GM08714 (cell line): ENCODE measurements around the gene KCNG2.
A peak's percentile ranks its signal among the peaks of the same experiment; 100 is the strongest.
"Not testable (repeated sequence)": the region's sequence is repeated elsewhere in the genome, so short reads cannot be mapped to it uniquely, and the experiment has no call there.

Experiments used
- H3K4me3 ChIP-seq: fragments of 200-500 bp; sonication (Bioruptor generic); 2 replicates; pipeline ENCODE4 v1.5.1; 2014; ENCODE audit warnings: mild to moderate bottlenecking, low read length, inconsistent platforms
- ZNF274 ChIP-seq: IDR thresholded peaks from 2 replicates; pipeline ENCODE4 v1.6.1; 2012; ENCODE audit warnings: mild to moderate bottlenecking, low read depth, low read length

KCNG2 gene, protein sequence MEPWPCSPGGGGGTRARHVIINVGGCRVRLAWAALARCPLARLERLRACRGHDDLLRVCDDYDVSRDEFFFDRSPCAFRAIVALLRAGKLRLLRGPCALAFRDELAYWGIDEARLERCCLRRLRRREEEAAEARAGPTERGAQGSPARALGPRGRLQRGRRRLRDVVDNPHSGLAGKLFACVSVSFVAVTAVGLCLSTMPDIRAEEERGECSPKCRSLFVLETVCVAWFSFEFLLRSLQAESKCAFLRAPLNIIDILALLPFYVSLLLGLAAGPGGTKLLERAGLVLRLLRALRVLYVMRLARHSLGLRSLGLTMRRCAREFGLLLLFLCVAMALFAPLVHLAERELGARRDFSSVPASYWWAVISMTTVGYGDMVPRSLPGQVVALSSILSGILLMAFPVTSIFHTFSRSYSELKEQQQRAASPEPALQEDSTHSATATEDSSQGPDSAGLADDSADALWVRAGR

DNA sequence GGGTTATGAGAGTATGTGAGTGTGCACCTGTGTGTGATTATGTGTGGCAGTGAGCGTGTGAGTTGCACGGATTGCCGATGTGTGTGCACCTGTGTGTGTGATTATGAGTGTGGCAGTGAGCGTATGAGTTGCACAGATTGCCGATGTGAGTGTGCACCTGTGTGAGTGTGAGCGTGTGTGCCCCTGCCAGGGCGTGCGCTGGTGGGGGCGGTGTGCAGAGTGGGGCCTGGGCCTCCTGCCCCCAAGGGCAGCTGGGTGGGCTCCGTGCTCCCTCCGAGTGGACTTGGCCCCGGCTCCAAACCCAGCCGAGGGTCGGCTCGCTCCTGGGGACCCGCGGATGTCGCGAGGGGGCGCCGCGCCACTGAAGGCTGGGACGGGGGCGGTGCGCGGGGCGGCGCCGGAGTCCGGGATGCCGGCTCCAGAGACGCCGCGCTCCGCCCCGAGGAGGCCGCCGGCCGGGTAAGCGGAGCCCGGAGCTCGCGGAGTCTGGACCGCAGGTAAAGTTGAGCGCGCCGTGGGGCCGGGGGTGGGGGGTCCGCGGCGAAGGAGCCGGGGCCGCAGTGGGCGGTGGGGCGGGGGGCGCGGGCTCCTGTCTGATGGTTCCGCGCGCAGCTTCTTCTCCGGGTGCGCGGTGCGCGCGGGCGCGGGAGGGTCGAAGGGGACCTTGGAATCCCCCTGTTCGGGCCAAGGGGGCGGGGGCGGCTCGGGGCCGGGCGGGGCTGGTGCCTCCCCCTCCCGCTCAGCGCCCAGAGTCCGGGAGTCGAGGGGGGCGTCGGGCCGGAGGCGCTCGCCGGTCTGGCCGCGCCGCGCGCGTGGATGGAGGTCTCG, at the start of gene KCNG2:
TSS of gene KCNG2 (plus strand) at position 421 of the 828 bp plus-strand sequence. CDS start 65,730 bp downstream, outside the sequence.
- no peak for TF ChIP-seq ZNF274
- peak within 1 kb of the TSS; percentile 8; the same call in 1 of the 2 replicates for H3K4me3 ChIP-seq

DNA sequence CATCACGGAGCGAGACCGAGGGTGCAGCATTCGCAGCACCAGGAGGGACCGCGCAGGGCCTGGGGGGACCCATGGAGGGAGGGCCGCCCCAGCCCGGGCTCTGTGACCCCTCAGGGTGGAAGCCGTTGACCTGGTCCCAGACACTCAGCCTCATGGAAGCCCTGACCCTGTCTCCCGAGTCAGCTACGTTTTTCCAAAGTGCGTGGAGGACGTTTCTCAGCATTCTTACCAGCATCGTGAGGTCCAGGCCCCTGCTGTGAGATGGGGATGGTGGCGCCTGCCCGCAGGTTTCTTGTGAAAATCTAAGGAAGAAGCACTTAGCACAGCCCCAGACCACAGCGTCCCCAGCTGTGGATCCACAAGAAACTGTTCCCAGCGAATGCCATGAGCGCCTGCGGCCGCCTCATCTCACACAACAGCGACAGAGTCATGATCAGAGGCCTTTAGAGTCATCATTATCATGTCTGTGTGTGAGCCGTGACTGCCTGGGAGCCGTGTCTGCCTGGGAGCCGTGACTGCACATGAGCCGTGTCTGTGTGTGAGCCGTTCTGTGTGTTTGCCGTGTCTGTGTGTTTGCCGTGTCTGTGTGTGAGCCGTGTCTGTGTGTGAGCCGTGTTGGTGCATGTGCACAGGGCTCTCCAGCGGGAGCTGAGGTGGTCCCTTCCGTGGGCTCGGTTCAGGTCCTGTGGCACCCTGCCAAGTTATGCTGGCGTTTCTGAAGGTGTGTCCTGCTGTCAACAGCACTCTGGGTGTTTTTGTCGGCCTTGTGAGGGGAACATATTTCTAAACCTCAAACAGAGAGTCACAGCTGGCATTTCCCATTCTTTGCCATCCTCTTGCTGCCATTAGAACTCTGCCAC, 49.2 kb upstream of the KCNG2 start:
- no peak overlapping the region for H3K4me3 ChIP-seq
- no peak for TF ChIP-seq ZNF274

DNA sequence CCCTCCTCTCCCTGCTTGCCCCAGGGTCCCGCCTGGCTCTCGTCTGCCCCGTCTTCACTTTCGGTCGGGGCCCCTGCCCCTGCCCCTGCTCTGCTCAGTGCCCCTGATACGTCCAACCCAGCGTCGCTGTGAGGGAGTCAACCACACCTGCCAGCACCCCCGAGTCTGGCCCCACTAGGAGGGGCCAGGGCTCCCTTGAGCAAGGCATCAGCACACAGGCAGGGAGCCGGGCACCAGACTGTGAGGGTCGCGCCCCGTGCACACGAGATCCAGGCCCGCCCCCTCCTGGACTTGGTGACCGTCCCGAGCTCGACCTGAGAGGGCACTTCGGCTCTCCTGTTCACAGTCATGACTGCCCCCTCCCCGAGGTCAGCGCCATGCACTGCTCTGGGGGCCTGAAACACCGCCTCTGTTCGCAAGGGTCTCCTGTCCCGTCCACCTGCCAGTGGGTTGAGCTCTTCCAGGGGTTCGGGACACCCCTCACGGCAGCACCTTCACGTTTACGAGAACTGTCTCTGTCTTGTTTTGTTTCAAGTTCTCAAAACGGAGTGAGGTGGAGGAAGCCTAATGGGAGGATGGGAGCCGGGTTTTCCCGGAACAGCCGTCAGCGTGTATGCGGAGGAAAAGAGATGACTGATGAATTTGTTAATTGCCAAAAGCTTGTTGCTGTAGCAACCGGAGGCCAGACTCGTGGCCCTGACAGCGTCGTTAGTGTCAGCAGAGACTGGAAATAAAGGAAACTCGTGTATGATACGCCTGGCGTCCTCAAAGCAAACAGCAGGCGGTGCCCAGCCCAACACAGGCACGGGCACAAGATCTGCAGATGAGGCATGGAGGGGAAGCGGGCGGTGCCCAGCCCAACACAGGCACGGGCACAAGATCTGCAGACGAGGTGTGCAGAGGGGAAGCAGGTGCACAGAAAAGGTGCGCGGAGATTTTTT, 48.2 kb upstream of the KCNG2 start:
- TF ChIP-seq ZNF274: no peak
- H3K4me3 ChIP-seq: no peak overlapping the region

DNA sequence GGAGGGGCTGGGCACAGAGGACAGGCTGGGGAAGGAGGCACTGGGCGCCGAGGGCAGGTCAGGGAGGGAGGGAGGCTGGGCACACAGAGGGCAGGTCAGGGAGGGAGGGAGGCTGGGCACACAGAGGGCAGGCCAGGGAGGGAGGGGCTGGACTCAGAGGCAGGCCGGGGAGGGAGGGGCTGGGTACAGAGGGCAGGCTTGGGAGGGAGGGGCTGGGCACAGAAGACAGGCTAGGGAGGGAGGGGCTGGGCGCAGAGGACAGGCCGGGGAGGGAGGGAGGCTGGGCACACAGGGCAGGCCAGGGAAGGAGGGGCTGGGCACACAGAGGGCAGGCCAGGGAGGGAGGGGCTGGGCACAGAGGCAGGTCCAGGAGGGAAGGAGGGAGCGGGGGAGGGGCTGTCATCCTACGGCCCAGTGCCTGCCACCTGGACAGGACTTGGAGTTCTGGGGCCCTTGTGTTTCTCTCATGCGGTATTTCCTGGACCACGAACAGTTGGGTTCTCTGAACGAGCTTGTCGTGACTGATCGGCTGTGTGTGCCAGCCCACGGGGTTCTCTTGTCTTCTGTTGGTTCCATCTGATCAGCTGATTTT, 46.7 kb upstream of the KCNG2 start:
- TF ChIP-seq ZNF274: no peak
- H3K4me3 ChIP-seq: no peak overlapping the region

DNA sequence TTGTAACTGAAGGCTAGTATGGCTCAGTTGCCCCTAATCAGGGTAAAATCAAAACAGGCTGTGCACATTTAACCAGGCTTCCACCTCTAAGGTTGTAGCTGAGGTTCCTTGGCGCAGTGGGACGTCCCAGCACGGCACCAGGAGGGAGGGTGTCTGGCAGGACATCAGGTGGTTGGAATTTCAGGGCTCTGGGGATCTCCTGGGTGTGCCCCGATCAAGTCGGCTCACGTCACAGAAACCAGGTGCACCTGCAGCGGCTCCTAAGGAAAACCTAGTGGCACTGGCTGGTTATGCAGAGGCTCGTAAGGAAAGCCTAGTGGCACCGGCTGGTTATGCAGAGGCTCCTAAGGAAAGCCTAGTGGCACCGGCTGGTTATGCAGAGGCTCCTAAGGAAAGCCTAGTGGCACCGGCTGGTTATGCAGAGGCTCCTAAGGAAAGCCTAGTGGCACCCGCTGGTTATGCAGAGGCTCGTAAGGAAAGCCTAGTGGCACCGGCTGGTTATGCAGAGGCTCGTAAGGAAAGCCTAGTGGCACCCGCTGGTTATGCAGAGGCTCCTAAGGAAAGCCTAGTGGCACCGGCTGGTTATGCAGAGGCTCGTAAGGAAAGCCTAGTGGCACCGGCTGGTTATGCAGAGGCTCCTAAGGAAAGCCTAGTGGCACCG, 45.7 kb upstream of the KCNG2 start:
- not testable (repeated sequence) for H3K4me3 ChIP-seq

DNA sequence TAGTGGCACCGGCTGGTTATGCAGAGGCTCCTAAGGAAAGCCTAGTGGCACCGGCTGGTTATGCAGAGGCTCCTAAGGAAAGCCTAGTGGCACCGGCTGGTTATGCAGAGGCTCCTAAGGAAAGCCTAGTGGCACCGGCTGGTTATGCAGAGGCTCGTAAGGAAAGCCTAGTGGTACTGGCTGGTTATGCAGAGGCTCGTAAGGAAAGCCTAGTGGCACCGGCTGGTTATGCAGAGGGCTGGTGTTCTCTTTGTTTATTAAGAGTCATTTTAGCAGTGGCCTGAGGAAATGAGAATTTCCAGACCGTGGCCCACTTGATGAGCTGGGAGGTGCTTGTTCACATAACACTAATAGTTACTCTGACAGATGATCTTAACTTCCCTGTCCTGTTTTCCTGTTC, 44.8 kb upstream of the KCNG2 start:
- H3K4me3 ChIP-seq: not testable (repeated sequence)

DNA sequence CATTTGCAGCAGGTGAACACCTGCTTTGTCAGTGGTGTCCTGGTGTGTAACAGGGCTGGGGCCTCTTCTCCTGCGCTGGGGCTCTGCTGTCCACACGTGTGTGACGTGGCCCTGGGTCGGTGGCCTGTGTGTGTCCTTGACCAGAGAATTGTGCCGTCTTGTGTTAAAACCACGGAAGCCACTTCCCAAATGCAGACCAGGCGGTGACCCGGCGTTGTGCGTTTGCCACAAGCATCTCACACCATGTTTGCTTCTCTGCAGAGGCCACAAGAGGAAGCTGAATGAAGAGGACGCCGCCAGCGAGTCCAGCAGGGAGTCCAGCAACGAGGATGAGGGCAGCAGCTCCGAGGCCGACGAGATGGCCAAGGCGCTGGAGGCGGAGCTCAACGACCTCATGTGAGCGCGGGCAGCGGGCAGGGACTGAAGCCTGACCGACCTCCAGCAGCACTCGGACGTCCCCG, 44.3 kb upstream of the KCNG2 start:
- H3K4me3 ChIP-seq: no peak overlapping the region
- no peak for TF ChIP-seq ZNF274

DNA sequence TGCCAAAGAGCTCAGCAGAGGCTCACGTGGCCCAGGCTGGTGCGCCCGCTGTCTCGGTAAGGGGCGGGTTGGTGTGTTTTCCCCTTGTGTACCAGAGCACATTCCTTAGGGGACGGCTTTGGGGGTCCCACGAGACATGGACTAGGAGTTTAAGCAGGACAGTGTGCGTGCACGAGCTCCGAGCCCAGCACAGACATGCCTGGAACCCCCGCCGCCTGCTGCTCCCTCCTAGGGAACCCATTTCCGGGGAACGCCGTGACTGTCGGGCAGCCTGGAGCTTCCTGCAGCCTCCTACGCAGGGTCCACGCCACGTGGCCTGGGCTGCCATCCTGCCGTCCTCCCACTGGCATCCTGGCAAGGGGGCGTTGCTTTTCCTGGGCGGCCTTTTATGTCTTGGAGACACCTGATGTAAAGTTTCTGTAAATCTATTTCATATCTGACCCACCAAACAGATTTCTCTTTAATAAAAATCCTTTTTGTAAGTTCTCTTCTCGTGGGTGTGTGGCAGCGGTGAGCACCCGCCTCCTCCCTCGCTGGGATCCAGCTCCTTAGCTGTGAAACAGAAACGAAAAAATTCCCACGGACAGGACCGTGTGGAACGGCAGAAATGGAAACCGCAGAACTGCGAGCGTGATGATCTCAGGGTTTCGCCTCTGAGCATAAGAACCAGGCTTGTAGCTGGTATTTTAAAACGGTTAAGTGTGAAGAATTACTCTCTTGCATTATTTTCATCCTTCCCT, 43.5 kb upstream of the KCNG2 start:
- H3K4me3 ChIP-seq: no peak overlapping the region
- TF ChIP-seq ZNF274: no peak

DNA sequence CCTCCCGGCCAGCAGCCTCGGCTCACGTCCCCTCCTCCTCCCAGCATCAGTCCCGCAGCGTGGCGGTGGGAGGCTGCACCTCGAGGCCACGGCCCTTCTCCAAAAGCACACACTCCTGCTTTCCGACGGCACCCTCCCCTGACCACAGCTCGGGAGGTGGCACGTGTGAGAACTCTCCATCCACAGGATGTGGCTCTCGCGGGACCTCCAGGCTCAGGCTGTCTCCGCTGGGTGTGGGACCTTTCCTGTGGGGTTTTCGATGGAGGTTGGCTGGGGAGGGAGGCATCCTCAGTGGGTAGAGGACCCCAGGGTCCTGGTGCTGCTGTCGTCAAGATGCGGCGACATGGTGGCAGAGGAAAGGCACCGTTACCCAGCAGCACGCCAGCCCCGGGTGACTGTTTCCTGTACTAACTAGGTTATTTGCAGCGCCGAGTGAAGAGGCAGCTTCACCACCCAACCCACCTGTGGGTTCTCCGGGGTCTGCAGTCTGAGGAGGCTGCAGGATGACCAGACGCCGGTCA, 42.8 kb upstream of the KCNG2 start:
- no peak overlapping the region for H3K4me3 ChIP-seq
- TF ChIP-seq ZNF274: no peak

DNA sequence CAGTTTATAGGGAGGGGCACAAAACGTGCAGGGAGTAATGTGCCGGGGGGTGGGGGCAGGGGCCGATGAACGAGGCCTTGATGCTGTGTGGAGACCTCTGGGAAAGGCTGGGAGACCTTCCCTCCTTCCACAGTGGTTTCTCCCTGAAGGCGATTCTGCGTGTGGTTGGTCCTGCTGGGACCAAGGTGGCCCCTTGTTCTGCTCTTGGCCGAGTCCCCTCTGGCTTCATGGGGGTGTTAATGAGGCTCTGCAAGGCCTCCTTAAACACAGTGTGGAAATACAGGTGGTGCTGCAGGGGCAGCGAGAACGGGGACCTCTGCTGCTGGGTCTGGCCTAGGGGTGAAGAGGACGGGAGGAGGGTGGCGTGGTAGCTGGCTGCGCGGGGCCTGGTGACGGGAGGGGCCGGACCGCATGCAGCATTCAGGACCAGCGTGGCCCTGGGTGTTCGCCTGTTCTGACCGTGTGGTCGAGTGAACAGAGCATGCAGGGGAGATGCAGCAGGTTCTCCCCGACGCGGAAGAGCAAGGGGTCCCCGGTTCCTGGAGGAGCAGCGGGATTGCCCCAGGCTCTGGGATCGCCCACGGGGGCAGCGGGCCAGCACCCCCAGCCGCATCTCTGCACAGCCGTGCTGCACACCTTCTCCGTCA, 42.1 kb upstream of the KCNG2 start:
- no peak overlapping the region for H3K4me3 ChIP-seq
- no peak for TF ChIP-seq ZNF274

DNA sequence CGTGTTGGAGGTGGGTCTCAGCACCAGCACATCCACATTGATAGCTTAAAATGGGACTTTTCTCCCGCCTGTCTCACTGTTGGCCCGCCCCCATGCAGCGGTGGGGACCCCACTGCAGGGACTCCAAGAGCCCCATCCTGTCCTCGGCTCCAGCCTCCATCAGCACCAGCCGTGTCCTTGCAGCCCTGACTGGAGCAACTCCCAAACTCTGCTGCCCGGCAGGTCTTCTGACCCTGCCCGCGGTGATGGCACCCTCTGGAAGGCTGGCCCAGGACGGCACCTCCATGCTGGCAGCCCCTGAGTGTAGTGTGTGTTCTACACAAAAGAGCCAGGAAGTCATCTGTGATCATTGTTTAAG, 41.6 kb upstream of the KCNG2 start:
- TF ChIP-seq ZNF274: no peak
- H3K4me3 ChIP-seq: no peak overlapping the region

DNA sequence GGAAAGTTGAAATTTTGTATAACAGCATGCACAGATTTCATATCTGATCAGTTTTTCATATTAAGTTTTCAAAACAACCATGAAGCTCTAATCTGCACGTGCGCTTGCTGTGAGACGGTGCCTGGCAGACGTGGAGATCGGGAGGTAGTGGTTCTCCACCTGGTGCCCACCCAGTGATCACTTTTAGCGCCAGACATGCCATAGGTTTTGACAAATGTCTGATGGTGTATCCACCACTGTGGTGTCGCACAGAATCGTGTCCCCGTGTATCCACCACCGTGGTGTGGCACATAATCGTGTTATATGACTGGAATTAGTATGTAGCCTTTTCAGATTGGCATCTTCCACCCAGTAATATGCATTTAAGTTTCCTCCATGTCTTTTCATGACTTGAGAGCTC, 40.9 kb upstream of the KCNG2 start:
- no peak overlapping the region for H3K4me3 ChIP-seq
- TF ChIP-seq ZNF274: no peak
